Pancreas (tissue), 10 donors: Measurements from ENCODE around the gene KIF23. TPM values are rescaled to one million over a fixed set of nuclear protein-coding genes. Genes with fewer than 3 reads are reported as not detected.
A peak's percentile ranks its signal among the peaks of the same experiment; 100 is the strongest.

Source experiments
- ATAC-seq, 4 donors: fragments of 200-7000 bp; cut with Tn5 transposase; one replicate each; pipeline versions ENCODE4 v1.8.0 to v1.9.1; 2020; ENCODE audit warnings: mild to moderate bottlenecking in 4 of 4, moderate library complexity in 4 of 4
- DNase-seq, 6 donors: peaks; one replicate each; pipeline ENCODE4 v3.0.0-alpha.2; 2020
- FAIRE-seq: peaks from 2 replicates; lab custom pipeline; 2012; peaks lifted over from hg19 to GRCh38; lab: Jason Lieb, UNC
- H3K27ac ChIP-seq, 4 donors: fragments of 200-600 bp; sonication (generic); 1 replicate in 3 of 4; 2 replicates in 1 of 4; pipeline versions ENCODE4 v1.5.0 to v1.8.0; 2020
- H3K27me3 ChIP-seq, 4 donors: fragments of 200-600 bp; one replicate each; pipeline ENCODE4 v1.8.0; 2021
- H3K36me3 ChIP-seq, 3 donors: fragments of 200-600 bp; sonication (generic) in 1 of 3; one replicate each; pipeline versions ENCODE4 v1.5.0 to v1.8.0; 2020 to 2021
- H3K4me1 ChIP-seq, 3 donors: fragments of 200-600 bp; one replicate each; pipeline ENCODE4 v1.8.0; 2021
- H3K4me3 ChIP-seq, 4 donors: fragments of 200-600 bp; sonication (generic) in 2 of 4; one replicate each; pipeline versions ENCODE4 v1.5.0 to v1.8.0; 2020 to 2021
- H3K9me3 ChIP-seq, 4 donors: fragments of 200-600 bp; one replicate each; pipeline ENCODE4 v1.8.0; 2021
- WGBS, 2 donors: extraction: QIAGEN DNeasy Blood & Tissue Kit; methylation state at CpG; one replicate each; pipeline ENCODE4 v1.1.7; 2013; 5-methylcytosine and 5-hydroxymethylcytosine counted together
- intact Hi-C, 3 donors: fragments of 100-400 bp; cut with DNase I; formaldehyde crosslinking; loops; one replicate each; pipeline versions ENCODE4 v1.11.1 to v1.14.2; 2022
- polyA plus RNA-seq, 2 donors: library from polyadenylated mRNA; stranded (reverse); fragments of 200-250 nt; gene quantifications; one replicate each; pipeline ENCODE4 v1.2.3, GENCODE V29; 2013
- total RNA-seq, 6 donors: library from RNA; stranded (reverse); fragmentation: NEBNext Ultra II Directional in 4 of 6; extraction: Animal tissue kit (Norgen Biotek cat#: 25700) in 4 of 6; gene quantifications; one replicate each; pipeline versions ENCODE4 v1.2.1 to v1.2.4, GENCODE V29; 2021 to 2023
- TF ChIP-seq, protein P1 (sequence below), 4 donors: fragments of 200-600 bp; sonication (generic) in 3 of 4; IDR thresholded peaks; one replicate each; pipeline versions ENCODE4 v1.5.0 to v1.8.0; 2021; ENCODE audit warnings: antibody characterized with exemption in 4 of 4
- donor health status: healthy with polysubstance abuse.
- donor health status: DM: no; HTN: no; CAD: no; lungs with moderate emphysema.
- donor health status: DM: no; HTN: no; CAD: no.
- donor health status: control.
- donor health status: control.
- donor health status: Bipolar disorder and iron deficiency.
- donor health status: DM: yes; HTN: yes; CAD: no.
- donor health status: DM: no; HTN: no; CAD: no.
- donor health status: DM: no; HTN: no; CAD: no.
- donor health status: DM: yes; HTN: yes; CAD: no.

The KIF23 gene
- total and polyA plus RNA-seq, 8 donors, result 0.19 to 2.0 (median 0.88) TPM

DNA sequence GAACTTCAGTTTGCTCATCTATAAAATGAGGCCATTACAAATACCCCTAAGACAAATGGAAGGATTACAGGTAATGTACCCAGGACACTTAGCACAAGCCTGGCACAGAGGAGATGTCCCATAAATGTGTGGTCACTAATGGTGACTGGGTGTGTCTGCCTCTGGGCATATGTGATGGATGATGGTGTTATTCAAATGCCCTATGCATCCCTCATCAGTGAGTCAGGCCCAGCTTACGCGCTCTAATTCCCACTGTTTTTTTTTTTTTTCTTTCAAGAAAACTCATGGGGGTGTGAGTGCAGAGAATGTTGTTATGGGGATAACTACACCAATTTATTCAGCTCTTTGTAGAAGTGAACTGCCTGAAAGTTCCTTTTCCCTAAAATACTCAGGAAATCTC, 23.6 kb upstream of the KIF23 start:
- FAIRE-seq, result no peak

DNA sequence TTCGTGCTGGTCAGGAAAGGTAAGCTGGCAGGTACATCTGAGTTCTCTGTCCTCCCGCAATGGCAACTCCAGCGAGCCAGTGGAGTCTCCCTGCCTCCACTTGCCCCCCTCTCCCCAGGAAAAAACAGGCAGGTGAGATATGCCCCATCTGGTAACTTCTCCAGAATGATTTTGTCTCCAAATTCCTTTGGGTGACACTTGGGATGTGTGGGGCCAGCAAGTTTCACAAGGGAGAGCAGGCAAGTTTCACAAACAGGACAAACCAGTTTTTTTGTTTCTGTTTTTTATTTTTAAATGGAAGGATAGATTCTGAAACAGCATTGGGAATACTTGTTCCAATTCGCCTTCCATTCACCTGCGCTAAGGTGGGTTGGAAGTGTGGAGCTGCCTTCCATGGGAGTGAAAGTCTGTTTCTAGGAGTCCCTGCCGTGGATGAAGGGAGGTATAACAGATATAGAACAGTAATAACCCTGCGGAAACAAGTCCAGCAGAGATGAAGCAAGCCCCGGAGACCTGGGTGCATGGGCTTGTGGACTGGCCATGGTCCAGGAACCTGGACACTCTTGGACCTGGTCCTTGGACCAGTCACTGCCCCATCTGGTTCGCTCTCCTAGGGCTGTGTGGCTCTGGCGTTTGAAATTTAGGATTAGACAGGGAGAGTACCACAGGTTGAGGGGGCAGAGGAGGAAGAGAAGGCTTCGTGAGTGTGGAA, 22.9 kb upstream of the KIF23 start:
- DNase-seq, result no peak
- TF ChIP-seq, protein P1, sequence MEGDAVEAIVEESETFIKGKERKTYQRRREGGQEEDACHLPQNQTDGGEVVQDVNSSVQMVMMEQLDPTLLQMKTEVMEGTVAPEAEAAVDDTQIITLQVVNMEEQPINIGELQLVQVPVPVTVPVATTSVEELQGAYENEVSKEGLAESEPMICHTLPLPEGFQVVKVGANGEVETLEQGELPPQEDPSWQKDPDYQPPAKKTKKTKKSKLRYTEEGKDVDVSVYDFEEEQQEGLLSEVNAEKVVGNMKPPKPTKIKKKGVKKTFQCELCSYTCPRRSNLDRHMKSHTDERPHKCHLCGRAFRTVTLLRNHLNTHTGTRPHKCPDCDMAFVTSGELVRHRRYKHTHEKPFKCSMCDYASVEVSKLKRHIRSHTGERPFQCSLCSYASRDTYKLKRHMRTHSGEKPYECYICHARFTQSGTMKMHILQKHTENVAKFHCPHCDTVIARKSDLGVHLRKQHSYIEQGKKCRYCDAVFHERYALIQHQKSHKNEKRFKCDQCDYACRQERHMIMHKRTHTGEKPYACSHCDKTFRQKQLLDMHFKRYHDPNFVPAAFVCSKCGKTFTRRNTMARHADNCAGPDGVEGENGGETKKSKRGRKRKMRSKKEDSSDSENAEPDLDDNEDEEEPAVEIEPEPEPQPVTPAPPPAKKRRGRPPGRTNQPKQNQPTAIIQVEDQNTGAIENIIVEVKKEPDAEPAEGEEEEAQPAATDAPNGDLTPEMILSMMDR (IDR thresholded peaks at IDR 0.05), result no peak
- intact Hi-C loops, result loop anchor here in 1 of 3 donors (10.0 kb wide), 1 partner anchor 336 kb away; no protein-coding TSS in a partner anchor
- ATAC-seq, result peak in 3 of 4 donors; percentile 10 to 25 (median 17)
- H3K4me1 ChIP-seq, result no peaks in the 10 kb centered on the region
- FAIRE-seq, result no peak
- no peak overlapping the region for H3K4me3 ChIP-seq
- H3K27ac ChIP-seq, result peak overlapping the region in 2 of 4 donors; percentile 27 to 62
- 66 to 68% methylated on average over 11 of the region's 11 CpGs for WGBS, 2 donors
- peaks cover 0 to 4% (median 0%) of the 10 kb centered on the region in 4 donors for H3K27me3 ChIP-seq
- no peaks in the 10 kb centered on the region for H3K9me3 ChIP-seq
- H3K36me3 ChIP-seq, result no peaks in the 10 kb centered on the region

More for the DNA sequence above, 23.6 kb upstream of the KIF23 start:
- TF ChIP-seq, protein P1 (IDR thresholded peaks at IDR 0.05), result no peak
- no peak for ATAC-seq
- H3K27me3 ChIP-seq, result peaks cover 0 to 4% (median 0%) of the 10 kb centered on the region in 4 donors
- no peak for DNase-seq
- H3K4me1 ChIP-seq, result no peaks in the 10 kb centered on the region
- no peak overlapping the region for H3K4me3 ChIP-seq
- H3K36me3 ChIP-seq, result no peaks in the 10 kb centered on the region
- 96 to 97% methylated on average over 2 of the region's 2 CpGs for WGBS, 2 donors
- no peaks in the 10 kb centered on the region for H3K9me3 ChIP-seq
- H3K27ac ChIP-seq, result peak overlapping the region in 2 of 4 donors; percentile 27 to 62
- intact Hi-C loops, result loop anchor here in 1 of 3 donors (10.0 kb wide), 1 partner anchor 336 kb away; no protein-coding TSS in a partner anchor

DNA sequence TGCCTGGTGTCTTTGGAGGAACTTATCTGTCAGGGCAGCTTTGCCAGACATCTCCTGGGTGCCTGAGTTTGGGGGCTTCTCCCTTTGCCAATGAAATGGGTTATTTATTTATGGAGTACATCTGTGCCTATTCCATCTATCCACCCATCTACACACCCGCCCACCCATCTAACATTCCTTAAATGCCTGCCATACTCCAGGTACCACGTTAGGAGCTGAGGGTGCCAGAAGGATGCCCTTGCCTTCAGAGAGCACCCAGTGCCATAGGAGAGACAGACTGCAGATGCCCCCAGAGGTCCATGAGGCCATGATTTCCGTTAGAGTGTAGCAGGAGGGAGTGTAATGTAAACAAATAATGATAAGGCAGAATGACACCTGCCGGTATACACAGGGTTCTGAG, 21.8 kb upstream of the KIF23 start:
- no peak for ATAC-seq

DNA sequence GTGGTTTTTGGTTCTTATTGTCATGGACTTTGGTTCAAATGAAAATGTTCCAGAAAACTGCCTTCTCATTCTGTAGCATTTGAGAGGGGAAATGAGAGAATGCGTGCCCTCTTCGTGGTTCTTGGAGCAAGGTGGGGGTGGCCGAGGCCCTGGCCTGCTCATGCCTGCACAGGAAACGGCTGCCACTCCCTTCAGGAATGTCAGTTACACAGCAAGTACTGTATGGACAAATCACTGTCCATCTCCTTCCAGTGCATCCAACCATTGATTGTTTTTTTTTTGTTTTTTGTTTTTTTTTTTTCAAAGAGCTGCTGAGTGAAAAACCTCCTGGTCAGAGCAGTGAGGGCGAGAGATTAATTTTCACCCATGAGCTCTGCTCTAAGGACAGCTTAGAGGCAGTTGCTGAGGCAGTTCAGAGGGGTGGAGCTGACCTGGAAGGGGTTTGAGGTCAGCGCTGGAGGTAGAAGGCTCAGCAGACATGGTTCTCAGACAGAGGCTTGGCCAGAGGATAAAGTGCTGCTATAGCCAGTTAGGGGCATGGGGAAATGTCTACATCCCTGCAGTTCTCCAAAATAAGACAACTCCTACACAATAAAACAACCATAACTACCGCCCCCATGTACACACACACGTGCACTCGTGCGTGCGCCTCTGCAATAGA, 20.2 kb upstream of the KIF23 start:
- intact Hi-C loops, result loop anchor here in 1 of 3 donors (10.0 kb wide), 1 partner anchor 339 kb away; no protein-coding TSS in a partner anchor

More for the DNA sequence above, 21.8 kb upstream of the KIF23 start:
- Histone ChIP-seq H3K27me3 (peaks cover 0 to 4% (median 0%) of the 10 kb centered on the region in 4 donors), H3K4me3 (no peak overlapping the region), H3K9me3 (no peaks in the 10 kb centered on the region), H3K27ac (no peak overlapping the region), H3K36me3 (no peaks in the 10 kb centered on the region), H3K4me1 (no peaks in the 10 kb centered on the region)
- TF ChIP-seq, protein P1 (IDR thresholded peaks at IDR 0.05), result no peak
- 35 to 44% methylated on average over 4 of the region's 4 CpGs for WGBS, 2 donors
- no peak for DNase-seq
- intact Hi-C loops, result loop anchor here in 1 of 3 donors (10.0 kb wide), 1 partner anchor 338 kb away; no protein-coding TSS in a partner anchor
- FAIRE-seq, result no peak

More for the DNA sequence above, 20.2 kb upstream of the KIF23 start:
- no peaks in the 10 kb centered on the region for H3K36me3 ChIP-seq
- DNase-seq, result no peak
- H3K27ac ChIP-seq, result no peak overlapping the region
- H3K4me1 ChIP-seq, result no peaks in the 10 kb centered on the region
- no peak overlapping the region for H3K4me3 ChIP-seq
- ATAC-seq, result no peak
- H3K9me3 ChIP-seq, result no peaks in the 10 kb centered on the region
- TF ChIP-seq, protein P1 (IDR thresholded peaks at IDR 0.05), result no peak
- FAIRE-seq, result no peak
- H3K27me3 ChIP-seq, result peaks cover 0 to 4% (median 0%) of the 10 kb centered on the region in 4 donors
- WGBS, 2 donors, result 49 to 50% methylated on average over 11 of the region's 11 CpGs
